DMS53 treated with DMSO at 0.1 percent for 48 hours (cell line): ENCODE measurements around the gene CNTN5.

Source experiments
- DNase-seq: peaks from one replicate; lab custom pipeline; 2025; ENCODE audit not compliant: unreplicated experiment; lab: John Stamatoyannopoulos, UW

Gene CNTN5

DNA sequence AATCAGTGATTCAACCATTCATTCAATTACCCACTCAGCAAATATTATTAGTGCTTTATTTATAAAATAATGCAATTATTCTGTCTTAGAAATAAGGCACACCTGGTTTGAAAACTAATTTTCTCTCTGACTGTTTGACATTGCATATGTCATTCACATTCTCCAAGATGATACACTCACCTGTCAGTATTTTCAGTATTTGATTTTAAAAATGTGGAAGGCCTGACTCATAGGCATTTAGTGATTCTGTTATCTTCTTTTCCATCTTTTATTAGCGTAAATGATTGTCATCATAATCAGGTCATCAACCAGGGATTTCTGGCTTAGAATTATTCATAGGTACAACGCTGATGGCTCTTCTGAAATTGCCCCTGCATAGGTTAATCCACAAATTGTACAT lies 480.9 kb downstream of the CNTN5 start:
- DNase-seq: no peak

DNA sequence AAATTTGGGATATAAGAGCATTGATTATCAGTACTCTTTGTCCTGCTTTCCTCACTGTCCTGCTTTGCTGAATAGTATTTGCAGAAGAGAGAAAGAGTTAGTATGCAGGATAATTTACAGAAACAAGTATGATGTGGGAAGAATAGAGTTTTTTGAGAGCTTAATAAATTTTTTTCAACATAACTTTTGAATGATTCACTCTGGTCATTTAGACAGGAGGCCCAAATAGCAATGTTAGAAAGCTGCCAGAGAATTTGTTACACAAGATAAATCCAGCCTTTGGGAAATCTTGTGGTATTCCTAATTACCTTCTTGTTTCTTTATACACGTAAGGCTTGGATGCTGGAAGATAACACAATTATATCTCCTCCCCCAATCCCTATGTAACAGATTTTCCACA lies 484.6 kb downstream of the CNTN5 start:
- DNase-seq: no peak

DNA sequence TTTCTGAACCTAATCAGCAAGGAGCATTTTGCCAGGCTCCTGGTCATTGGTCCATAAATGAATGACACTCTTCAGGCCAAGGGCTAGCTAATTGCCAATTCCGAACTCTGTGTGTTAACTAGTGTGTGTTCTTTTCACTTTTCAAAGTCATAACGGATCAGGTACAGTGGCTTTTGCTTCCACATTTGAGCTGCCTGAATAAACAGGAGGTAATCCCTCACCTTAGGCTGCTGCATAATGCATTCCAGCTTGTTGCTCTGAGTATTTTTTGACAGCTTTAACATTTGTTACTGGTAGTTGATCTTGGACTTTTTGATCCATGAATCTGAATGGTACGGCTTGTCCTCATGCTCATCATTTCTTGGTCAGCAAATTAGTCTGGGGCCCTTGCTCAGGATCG lies 485.1 kb downstream of the CNTN5 start:
- no peak for DNase-seq

DNA sequence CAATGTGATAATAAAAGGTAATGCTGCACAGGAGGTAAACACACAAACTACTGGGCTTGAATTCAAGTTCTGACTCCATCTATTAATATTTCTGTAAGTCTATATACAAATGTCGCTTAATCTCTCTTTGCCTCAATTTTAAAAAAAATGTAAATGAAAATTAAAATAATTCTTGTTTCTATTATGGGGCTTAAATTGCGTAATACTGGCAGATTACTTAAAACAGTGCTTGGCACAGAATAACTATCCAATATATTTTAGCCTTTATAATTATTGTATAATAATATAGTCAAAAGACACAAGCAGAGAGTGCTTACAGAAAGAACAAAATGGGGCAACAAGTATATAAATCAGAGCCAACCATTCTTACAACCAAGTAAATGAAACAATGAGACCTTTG lies 489.1 kb downstream of the CNTN5 start:
- no peak for DNase-seq

DNA sequence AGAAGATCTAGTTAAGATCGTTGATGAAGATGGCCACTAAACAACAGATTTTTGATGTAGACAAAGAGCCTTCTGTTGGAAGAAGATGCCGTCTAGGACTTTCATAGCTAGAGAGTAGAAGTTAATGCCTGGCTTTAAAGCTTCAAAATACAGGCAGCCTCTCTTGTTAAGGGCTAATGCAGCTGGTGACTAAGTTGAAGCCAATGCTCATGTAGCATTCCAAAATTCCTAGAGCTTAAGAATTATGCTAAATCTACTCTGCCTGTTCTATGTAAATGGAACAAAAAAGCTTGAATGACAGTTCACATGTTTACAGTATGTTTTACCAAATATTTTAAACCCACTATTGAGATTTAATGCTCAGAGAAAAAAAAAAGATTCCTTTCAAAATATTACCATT lies 492.6 kb downstream of the CNTN5 start:
- no peak for DNase-seq

DNA sequence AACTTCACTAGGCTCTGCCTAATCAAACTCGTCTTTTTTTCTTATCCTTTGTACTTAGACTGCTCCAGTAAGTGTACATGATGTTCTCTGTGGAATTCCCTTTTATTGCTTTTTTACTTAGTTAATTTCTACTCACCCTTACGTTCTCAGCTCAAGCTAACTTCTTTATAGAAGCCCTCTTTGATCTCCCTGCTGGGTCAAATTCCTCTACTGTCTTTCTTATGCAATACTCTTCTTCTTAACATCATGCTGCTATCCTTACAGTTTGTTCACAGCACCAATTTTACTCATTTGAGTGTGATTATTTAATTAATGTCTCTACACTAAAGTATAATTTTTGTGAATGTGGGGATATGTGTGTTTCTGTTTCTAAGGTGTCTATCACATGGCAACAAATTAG lies 498.3 kb downstream of the CNTN5 start:
- DNase-seq: no peak

DNA sequence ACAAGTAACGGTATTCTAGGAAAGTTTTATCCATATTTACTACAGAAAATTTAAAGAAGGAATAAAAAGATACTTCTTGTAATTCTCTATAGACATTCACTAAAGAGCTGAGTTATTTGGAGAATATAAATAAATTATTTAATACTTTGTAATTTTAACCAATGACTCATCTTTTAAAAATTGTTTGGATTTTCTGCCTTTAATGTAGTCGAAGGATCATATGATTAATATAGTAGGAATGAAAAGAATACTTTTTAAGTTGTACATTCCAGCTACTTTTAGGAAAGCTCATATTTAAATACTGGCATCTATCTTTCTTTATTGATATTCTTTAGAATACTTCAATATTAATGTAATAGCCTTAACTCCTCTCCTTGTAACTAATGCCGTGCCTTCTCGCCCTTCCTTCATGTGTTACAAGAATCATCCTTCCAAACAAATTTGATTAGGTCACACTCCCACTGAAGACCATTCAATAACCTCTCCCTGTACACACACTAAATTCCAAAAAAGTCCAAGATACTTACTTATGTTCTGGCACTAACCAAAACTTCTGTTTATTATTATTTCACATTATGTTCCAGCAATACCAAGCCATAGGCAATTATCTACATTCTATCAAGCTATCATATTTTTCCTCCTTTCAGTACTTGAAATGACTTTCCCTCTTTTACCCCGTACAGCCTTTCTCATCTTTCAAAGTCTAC lies 501.9 kb downstream of the CNTN5 start:
- DNase-seq: no peak

DNA sequence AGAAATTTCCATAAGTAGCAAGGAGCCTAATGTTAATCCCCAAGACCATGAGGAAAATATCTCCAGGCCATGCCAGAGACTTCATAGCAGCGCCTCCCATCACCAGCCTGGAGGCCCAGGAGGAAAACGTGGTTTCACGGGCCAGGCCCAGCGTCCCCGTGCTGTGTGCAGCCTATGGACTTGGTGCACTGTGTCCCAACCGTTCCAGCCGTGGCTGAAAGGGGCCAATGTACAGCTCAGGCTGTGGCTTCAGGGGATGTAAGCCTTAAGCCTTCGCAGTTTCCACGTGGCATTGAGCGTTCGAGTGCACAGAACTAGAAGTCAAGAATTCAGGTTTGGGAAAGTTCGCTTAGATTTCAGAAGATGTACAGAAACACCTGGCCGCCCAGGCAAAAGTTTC lies 510.7 kb downstream of the CNTN5 start:
- DNase-seq: no peak

DNA sequence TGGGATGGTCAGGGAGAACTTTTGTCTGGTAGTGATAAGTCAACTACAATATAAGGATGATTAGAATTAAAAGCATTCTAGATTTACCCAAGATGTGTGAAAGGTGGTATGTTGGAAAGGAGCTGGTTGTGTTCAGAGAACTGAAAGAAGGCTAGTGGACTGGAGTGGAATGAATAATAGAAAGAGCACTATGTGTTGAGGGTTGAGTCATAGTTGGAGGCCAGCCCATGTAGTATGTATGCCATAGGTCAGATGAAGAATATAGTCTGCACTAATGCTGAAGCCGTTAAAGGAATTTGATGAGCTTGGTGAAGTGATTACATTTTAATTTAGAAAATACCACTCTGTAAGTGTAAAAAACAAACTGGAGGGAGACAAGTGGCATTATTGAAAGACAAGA lies 514.1 kb downstream of the CNTN5 start:
- no peak for DNase-seq

DNA sequence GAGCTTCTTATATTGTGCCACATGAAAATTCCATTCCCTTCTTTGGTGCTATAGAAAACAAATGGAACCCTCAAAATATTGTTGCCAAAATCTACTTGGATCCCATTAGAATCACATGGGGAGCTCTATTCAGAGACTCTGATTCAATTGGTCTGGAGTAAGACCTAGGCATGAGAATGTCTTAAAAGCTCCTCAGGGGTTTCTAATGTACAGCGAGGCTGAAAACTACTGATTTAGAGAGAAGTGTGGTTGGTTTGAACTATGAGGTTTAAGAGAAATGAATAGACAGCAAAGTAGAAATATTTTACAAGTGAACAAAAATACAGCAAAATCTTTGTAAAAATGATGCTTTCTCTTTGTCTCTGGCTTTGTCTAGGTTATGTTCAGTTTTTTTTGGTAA lies 514.7 kb downstream of the CNTN5 start:
- DNase-seq: no peak

DNA sequence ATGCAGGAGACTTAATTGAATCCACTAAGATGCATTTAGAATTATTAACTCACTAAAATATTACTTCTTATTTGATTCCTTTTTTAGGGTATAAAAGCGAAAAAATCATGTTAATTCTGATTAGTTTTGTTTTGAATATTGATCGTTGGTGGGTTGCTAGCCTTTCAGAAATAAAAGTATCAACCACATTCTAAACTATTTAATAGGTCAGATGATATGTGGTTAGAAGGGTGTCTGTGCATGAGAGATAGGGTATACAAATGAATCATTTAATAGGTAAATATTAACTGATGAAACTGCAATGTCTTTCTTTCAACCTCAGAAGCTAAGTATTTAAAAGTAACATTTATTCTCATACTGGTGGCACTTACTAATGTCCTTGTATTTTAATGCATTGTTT lies 515.1 kb downstream of the CNTN5 start:
- no peak for DNase-seq

DNA sequence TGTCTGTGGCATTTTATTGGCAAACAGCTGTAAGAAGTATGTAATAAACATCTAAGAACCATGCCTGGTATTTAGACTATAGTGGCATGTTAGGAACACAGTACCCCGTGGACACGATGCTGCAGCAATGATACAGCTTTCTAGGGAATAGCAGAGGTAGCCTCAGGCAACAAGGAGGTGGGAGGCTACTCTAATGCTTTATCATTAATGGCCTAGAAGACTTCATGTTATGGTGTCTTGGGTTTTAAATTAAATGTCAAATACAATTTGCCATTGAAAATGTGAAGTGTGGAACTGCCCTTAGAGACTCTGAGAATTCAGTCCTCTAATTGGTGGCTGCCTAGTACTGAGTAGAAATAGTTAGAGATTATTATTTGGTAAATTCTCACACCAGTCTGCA lies 516.9 kb downstream of the CNTN5 start:
- DNase-seq: no peak

DNA sequence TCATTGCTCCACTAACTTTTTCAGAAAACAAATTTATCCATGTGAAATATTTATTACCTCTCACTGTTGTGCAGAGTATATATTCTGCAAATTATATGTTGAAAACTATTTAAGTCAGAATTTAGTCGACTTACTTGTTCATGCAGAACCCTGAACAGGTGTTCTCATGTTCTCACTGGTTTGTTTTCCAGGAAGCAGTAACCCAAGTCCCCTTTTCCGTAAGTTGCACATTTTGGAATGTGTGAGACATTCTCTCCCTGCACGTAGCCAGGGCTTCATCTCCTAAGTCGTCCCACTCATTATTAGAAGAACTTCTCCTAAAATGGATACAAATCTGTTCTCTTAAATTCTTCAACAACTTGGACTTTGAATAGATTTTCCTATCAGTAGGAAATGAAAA lies 524.9 kb downstream of the CNTN5 start:
- no peak for DNase-seq

DNA sequence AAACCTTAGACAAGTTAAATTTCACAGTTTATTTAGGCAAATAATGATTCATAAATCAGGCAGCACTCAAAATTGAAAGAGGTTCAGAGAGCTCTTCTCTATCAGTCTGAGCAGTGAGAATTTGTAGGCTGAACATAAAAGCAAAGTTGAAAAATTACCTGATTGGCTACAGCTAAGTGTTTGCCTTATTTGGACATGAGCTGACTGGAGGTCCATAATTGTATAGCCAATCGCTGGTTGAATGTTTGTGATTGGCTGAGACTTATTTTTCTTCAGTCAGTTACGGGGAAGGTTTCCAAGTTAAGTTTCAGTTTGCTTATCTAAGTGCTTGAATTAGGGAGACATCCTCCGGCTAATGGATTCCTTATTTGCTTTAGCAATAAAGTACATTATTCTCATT lies 527.5 kb downstream of the CNTN5 start:
- DNase-seq: no peak

DNA sequence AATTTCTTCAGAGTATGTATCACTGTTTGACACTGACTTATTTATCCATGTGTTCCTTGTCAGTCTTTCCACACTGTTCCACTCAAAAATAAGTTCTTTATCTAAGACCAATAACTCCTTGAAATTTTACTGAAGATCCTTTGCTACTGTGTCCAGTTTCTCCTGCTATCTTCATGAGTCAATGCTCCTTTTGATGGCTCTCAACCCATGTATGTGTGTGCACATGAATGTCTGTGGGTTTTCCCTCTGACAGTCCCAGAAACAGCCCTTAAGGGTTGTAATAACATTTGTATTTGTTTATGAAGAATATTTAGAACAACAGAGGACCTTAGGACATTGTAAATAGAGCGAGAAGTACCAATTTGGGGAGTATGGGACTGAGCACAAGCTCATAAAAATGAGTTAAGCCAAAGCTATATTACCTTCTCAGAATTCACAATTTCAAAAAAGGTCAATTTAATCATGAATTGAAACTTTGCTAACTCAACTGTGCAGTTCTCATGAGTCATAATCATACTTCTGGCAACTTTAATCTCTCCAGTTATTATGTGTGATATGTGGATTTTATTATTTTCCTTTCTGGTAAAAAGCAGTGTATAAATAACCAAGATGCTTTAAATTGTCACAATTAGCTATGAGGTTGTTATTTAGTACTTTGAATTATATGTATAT lies 533.6 kb downstream of the CNTN5 start:
- DNase-seq: no peak

DNA sequence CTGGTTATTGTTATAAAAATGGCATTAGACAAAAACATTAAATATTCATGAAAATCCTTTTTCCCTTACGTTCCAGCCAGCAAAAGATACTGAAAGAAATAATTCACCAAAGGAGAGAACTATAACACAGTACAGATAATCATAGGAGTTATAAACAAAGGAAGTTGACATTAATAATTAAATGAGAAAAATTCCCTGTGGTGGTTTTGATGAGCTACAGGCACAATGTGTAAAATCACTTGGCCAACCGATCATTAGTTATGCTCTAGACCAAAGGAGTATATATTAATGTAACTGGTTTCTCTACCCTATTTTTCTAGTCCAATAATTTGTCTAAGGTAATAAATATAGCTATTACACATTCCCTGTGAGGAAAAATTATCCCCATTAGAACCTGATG lies 534.7 kb downstream of the CNTN5 start:
- no peak for DNase-seq

DNA sequence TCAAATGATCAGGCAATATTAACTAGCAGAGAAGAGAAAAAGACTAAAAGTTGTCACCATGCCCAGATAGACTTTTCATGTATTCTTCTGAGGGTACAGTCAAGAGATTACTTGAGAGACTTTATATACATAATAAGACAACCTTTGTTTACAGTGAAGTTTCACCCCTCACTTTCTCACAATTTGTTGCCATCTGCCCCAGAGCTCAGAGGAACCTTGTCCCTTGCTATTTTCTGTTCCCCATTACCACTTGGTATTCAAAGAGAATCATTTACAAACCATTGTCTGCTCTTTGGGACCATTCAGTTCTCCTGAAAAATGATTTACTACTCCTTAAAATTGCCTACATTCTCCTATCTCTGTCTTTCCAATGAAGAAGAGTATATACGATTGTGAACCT lies 544.6 kb downstream of the CNTN5 start:
- no peak for DNase-seq

DNA sequence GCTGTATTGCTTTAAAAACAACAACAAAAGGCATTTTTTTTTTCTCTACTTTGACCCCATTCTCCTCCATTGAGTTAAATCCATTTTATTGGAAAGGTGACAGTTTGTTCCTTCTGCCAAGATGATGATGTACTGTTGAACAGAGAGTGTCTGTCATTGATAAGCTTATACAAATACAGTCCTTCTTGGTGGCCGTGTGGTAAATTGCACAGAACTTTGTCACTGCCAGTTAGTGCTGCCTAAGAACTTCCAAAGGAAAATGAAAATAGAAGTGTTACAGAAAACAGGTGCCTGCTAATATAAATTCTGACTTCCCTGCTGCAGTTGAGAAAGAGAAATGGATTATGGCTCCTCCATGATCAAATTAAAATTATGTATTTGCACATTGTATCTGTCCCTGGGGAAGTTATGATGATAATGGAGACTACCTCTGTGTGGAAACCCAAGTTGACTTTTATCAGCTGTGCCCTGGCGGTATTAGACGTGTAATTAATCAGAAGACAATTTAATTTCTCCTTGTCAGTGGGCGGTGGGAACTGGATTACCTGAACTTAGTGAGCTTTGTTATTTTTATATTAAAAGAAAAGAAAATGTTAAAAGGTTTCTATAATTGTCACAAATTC lies 546.7 kb downstream of the CNTN5 start:
- no peak for DNase-seq

DNA sequence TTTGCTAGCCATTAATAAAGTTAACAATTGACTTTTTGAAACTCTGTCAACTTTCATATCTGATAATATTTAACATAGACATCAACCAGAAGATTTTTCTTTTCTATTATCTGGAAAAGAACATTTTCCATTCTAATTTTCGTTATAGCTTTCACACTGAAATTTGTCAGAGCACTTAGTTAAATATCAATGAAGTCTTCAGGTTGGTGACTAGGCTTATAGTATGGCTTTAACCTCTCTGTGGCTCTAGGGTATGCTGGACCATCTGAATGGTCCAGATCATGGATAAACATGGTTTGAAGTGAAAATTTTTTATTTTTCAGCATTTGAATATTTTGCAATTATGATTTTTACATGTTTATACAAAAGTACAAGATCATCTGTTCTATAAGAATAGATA lies 548.1 kb downstream of the CNTN5 start:
- no peak for DNase-seq

DNA sequence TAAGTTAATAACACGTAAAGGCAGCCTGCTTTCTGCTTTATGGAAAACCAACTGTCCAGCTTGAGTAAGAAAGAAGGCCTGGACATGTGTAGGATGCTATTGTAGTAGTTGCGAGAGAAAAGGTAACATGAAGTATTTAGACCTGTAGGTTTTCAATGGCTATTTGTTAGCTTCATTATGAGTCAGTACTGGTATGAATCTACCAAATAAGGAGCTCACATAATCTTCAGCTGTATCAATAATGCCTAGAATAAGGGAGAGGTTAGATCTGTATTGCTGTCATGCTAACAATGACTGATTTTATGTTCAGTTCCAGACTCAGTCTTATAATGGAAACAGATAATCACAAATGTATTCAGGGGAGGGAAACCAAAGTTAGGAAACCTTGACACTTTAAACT lies 550.3 kb downstream of the CNTN5 start:
- no peak for DNase-seq

DNA sequence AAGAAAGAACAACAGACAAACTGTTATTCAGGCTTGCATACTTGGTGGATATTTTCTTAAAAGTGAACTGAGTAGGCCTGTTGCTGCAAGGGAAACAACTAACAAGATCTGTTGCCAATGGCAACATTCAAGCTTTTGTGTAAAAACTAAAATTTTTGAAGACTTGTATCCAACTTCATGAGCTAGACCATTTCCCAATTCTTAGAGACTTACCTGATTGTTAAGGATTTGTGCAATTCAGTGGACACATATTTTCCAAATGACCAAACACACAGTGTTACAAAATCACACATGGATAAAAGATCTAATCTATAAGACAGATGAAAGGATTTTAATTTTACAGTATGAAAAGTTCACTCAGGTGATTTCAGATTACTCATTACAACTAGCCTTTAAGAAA lies 564.1 kb downstream of the CNTN5 start:
- DNase-seq: no peak

DNA sequence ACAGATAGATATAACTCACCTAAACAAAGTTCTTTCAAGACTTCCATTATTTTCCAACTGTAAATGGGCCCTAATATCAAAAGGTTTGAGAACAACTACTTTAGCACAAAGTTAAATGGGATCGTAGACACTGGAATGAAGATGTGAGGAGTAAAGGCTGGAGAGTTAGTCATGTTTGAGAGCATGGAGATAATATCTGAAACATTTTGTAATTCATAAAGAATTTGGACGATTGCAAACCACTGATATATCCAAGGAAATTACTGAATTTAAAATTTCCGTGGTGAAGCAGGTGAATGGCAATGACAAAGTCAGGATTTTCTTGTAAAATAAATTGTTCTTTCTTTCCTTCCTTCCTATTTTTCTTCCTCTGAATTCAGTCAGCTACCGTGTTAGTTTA lies 564.9 kb downstream of the CNTN5 start:
- DNase-seq: no peak

DNA sequence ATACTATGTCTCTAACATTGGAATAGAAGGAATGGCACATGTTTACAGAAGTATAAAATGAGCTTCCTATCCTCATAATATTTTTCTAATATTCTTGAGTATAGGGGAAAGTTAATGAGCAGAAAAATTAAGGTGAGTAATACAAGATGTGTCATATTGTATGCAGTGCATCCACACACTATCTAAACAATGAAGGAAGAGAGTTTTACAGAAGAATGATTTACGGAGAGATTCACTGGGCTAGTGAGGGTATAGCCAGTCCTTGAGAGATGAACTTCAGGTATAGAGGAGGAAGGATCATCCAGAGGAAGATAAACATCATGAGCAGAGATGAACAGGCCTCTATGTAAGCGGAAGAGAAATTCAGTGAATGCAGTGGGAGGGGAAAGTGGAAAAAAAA lies 569.0 kb downstream of the CNTN5 start:
- no peak for DNase-seq
